Astrocyte (in vitro differentiated cells and primary cell): ENCODE results near the gene SNAPC1. TPM values are rescaled to one million over a fixed set of nuclear protein-coding genes. Genes with fewer than 3 reads are reported as not detected.
A peak's percentile ranks its signal among the peaks of the same experiment; 100 is the strongest.

ENCODE experiments used
- DNase-seq: peaks from one replicate; pipeline ENCODE4 v3.0.0-alpha.2; 2010; ENCODE audit warnings: low read depth
- FAIRE-seq: peaks from 2 replicates; lab custom pipeline; 2011; peaks lifted over from hg19 to GRCh38; lab: Jason Lieb, UNC
- H2AFZ ChIP-seq: 2 replicates; pipeline ENCODE4 v1.6.0; 2012; ENCODE audit warnings: low read depth, low read length, inconsistent platforms
- H3K27ac ChIP-seq: 2 replicates; pipeline ENCODE4 v1.5.1; 2011; ENCODE audit warnings: low read depth, low read length, inconsistent platforms
- H3K27me3 ChIP-seq: 2 replicates; pipeline ENCODE4 v1.6.0; 2011; ENCODE audit warnings: low read length, inconsistent platforms; ENCODE audit not compliant: insufficient read depth
- H3K36me3 ChIP-seq: 2 replicates; pipeline ENCODE4 v1.5.1; 2011; ENCODE audit warnings: low read length, inconsistent platforms; ENCODE audit not compliant: insufficient read depth
- H3K4me1 ChIP-seq: 2 replicates; pipeline ENCODE4 v1.5.1; 2011; ENCODE audit warnings: low read length, inconsistent platforms; ENCODE audit not compliant: insufficient read depth
- H3K4me2 ChIP-seq: 2 replicates; pipeline ENCODE4 v1.6.0; 2012; ENCODE audit warnings: low read length, inconsistent platforms
- H3K4me3 ChIP-seq: 2 replicates; pipeline ENCODE4 v1.5.1; 2011; ENCODE audit warnings: low read depth, mild to moderate bottlenecking, low read length, inconsistent platforms; ENCODE audit not compliant: insufficient read depth
- H3K79me2 ChIP-seq: 2 replicates; pipeline ENCODE4 v1.6.0; 2012; ENCODE audit warnings: mild to moderate bottlenecking, low read length, inconsistent platforms; ENCODE audit not compliant: insufficient read depth
- H3K9ac ChIP-seq: 2 replicates; pipeline ENCODE4 v1.6.0; 2012; ENCODE audit warnings: mild to moderate bottlenecking, low read length, inconsistent platforms
- H3K9me3 ChIP-seq: 2 replicates; pipeline ENCODE4 v1.5.1; 2012; ENCODE audit warnings: low read depth, mild to moderate bottlenecking, low read length, inconsistent platforms; ENCODE audit not compliant: insufficient read depth
- H4K20me1 ChIP-seq: 2 replicates; pipeline ENCODE4 v1.6.0; 2012; ENCODE audit warnings: low read length, inconsistent platforms; ENCODE audit not compliant: insufficient read depth
- H3K27ac Mint-ChIP-seq: one replicate; pipeline ENCODE4 v1.8.0; 2021; ENCODE audit warnings: mild to moderate bottlenecking, mixed read lengths; ENCODE audit not compliant: unreplicated experiment
- H3K27me3 Mint-ChIP-seq: one replicate; pipeline ENCODE4 v1.8.0; 2021; ENCODE audit warnings: low read depth, mixed read lengths; ENCODE audit not compliant: unreplicated experiment
- H3K36me3 Mint-ChIP-seq: one replicate; pipeline ENCODE4 v1.8.0; 2021; ENCODE audit warnings: low read depth, mixed read lengths; ENCODE audit not compliant: unreplicated experiment
- H3K4me1 Mint-ChIP-seq: one replicate; pipeline ENCODE4 v1.8.0; 2021; ENCODE audit warnings: low read depth, mixed read lengths; ENCODE audit not compliant: unreplicated experiment
- H3K4me3 Mint-ChIP-seq: one replicate; pipeline ENCODE4 v1.8.0; 2021; ENCODE audit warnings: mild to moderate bottlenecking, moderate library complexity, mixed read lengths; ENCODE audit not compliant: unreplicated experiment
- H3K9me3 Mint-ChIP-seq: one replicate; pipeline ENCODE4 v1.8.0; 2021; ENCODE audit warnings: mild to moderate bottlenecking, mixed read lengths; ENCODE audit not compliant: unreplicated experiment
- CTCF ChIP-seq: IDR thresholded peaks from 2 replicates; pipeline ENCODE4 v1.5.1; 2011; ENCODE audit warnings: low read depth, mild to moderate bottlenecking, inconsistent platforms, low read length, moderate library complexity; ENCODE audit not compliant: insufficient read depth
- EZH2 ChIP-seq: IDR thresholded peaks from 2 replicates; pipeline ENCODE4 v1.6.1; 2012; ENCODE audit warnings: mild to moderate bottlenecking, low read length, inconsistent platforms; ENCODE audit not compliant: insufficient read depth
- total RNA-seq: library from RNA; stranded (reverse); gene quantifications from 2 replicates; pipeline ENCODE4 v1.2.1, GENCODE V29; 2021

Gene SNAPC1
- total RNA-seq, 1 donor from 2014 or later = 14.1 TPM

- H3K9me3 ChIP-seq = no peaks in the 10 kb centered on the region
- H3K4me1 ChIP-seq = peaks cover 17% of the 10 kb centered on the region
- H3K4me2 ChIP-seq = peak overlapping the region; percentile 97
- H4K20me1 ChIP-seq = peaks cover 13% of the 10 kb centered on the region
- H3K79me2 ChIP-seq = peaks cover 50% of the 10 kb centered on the region
- H3K4me3 ChIP-seq = no peak overlapping the region
- TF ChIP-seq CTCF = no peak
- no peak for TF ChIP-seq EZH2
- H3K27me3 Mint-ChIP-seq = no peaks in the 10 kb centered on the region
- no peaks in the 10 kb centered on the region for H3K9me3 Mint-ChIP-seq
- no peaks in the 10 kb centered on the region for H3K36me3 Mint-ChIP-seq
- DNase-seq (no peak), FAIRE-seq (no peak)
- peak overlapping the region; percentile 6 for H3K27ac Mint-ChIP-seq
- no peaks in the 10 kb centered on the region for H3K27me3 ChIP-seq
- H3K4me3 Mint-ChIP-seq = peak overlapping the region; percentile 97
- H2AFZ ChIP-seq = no peak overlapping the region
- no peak overlapping the region for H3K9ac ChIP-seq
- H3K4me1 Mint-ChIP-seq = peaks cover 19% of the 10 kb centered on the region
- H3K36me3 ChIP-seq = peaks cover 4% of the 10 kb centered on the region
- H3K27ac ChIP-seq = no peak overlapping the region
Measured at GRCh38 chr14:61764342-61765122, 2.3 kb downstream of the SNAPC1 start.

- peaks cover 13% of the 10 kb centered on the region for H4K20me1 ChIP-seq
- H3K27ac ChIP-seq = no peak overlapping the region
- TF ChIP-seq EZH2 = no peak
- TF ChIP-seq CTCF = no peak
- no peaks in the 10 kb centered on the region for H3K9me3 Mint-ChIP-seq
- DNase-seq (peak; percentile 27), FAIRE-seq (no peak)
- H3K4me1 ChIP-seq = peaks cover 17% of the 10 kb centered on the region
- H3K36me3 Mint-ChIP-seq = no peaks in the 10 kb centered on the region
- H3K9ac ChIP-seq = no peak overlapping the region
- no peaks in the 10 kb centered on the region for H3K27me3 ChIP-seq
- no peak overlapping the region for H3K27ac Mint-ChIP-seq
- H3K4me1 Mint-ChIP-seq = peaks cover 19% of the 10 kb centered on the region
- no peak overlapping the region for H3K4me3 ChIP-seq
- H3K4me3 Mint-ChIP-seq = peak overlapping the region; percentile 97
- H3K36me3 ChIP-seq = peaks cover 12% of the 10 kb centered on the region
- H3K9me3 ChIP-seq = no peaks in the 10 kb centered on the region
- peaks cover 50% of the 10 kb centered on the region for H3K79me2 ChIP-seq
- peak overlapping the region; percentile 97 for H3K4me2 ChIP-seq
- no peaks in the 10 kb centered on the region for H3K27me3 Mint-ChIP-seq
- H2AFZ ChIP-seq = no peak overlapping the region
Measured at GRCh38 chr14:61765225-61765943, 3.2 kb downstream of the SNAPC1 start.
